Glomerular endothelial cell (primary cell): ENCODE results near the gene SPDYE3. TPM values are rescaled to one million over a fixed set of nuclear protein-coding genes. Genes with fewer than 3 reads are reported as not detected.
"Not testable (repeated sequence)": the region's sequence is repeated elsewhere in the genome, so short reads cannot be mapped to it uniquely, and the experiment has no call there.

Experiments
- DNase-seq: peaks from one replicate; pipeline ENCODE4 v3.0.0-alpha.2; 2011; ENCODE audit warnings: low read depth, low spot score; ENCODE audit errors: extremely low read depth
- total RNA-seq: library from RNA; depleted of rRNA; stranded (reverse); fragments of >200 nt; gene quantifications from 2 replicates; pipeline ENCODE4 v1.2.3, GENCODE V29; 2015

Gene SPDYE3, protein sequence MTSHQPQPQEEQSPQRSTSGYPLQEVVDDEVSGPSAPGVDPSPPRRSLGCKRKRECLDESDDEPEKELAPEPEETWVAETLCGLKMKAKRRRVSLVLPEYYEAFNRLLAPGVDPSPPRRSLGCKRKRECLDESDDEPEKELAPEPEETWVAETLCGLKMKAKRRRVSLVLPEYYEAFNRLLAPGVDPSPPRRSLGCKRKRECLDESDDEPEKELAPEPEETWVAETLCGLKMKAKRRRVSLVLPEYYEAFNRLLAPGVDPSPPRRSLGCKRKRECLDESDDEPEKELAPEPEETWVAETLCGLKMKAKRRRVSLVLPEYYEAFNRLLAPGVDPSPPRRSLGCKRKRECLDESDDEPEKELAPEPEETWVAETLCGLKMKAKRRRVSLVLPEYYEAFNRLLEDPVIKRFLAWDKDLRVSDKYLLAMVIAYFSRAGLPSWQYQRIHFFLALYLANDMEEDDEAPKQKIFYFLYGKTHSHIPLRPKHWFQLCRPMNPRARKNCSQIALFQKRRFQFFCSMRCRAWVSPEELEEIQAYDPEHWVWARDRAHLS
- total RNA-seq, result not detected in 2 replicates

DNA sequence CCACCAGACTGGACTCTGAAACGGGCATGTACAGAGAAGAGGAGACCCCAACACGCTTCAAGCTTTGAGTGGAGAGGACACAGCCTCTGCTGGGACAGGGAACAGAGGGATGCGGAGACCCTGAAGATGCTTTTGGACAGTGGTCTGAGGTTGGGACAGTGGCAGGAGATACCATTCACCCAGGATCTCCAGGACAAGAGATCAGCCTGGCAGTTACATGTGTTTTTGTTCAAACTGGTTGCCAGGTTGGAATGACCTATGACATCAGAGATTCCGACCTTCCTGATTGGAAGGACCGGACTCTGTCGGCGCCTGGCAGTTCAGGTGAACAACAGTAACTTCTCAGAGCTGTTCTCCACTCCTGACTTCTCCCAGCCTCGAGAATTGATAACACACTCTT, at the start of gene SPDYE3:
Gene SPDYE3, plus strand, starts transcription at position 301 of the 400 bp plus-strand sequence. CDS start 184 bp downstream, outside the sequence.
- not testable (repeated sequence) for DNase-seq

DNA sequence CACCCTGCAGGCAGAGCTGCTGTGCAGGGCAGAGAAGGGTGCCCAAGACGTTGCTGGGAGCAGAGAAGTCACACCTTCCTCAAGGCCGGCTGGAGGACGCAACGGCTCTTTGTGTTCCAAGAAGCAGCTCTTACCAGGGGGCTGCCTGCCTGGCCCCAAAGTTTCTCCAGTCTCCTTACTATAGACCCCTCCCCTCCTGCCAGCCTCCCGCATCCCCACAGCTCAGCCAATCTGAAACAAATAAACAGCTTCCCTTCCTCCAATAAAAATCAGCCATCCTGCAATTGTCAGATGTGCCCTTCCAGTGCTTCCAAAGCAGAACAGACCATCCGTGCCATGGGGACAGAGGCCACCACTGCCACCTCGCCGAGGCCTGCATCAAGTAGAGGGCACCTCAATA, 47.5 kb upstream of the SPDYE3 start:
- DNase-seq, result not testable (repeated sequence)

DNA sequence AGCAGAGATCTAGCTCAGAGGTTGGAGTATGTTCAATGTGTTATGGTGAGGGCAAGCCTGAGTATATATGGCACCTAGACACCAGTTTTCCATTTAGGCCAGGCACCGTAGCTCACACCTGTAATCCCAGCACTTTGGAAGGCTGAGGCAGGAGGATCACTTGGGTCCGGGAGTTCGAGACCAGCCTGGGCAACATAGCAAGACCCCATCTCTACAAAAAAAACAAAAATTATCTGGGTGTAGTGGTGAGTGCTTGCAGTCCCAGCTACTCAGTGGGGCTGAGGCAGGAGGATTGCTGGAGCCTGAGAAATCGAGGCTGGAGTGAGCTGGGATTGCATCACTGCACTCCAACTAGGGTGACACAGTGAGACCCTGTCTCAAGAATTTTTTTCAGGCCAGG, 44.6 kb upstream of the SPDYE3 start:
- not testable (repeated sequence) for DNase-seq

DNA sequence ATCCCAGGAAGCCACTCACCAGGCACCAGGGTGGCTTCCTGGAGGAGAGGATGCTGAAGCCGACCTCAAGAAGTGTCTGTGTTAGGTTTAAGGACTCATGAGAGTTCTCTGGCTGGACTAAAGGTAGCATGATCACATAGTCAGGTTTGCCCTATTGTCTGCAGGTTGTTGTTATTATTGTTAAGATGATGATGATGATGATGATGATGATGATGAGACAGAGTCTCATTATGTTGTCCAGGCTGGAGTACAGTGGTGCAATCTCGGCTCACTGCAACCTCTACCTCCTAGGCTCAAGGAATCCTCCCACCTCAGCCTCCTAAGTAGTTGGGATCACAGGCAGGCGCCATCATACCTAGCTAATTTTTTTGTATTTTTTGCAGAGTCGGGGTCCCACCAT, 43.3 kb upstream of the SPDYE3 start:
- not testable (repeated sequence) for DNase-seq

DNA sequence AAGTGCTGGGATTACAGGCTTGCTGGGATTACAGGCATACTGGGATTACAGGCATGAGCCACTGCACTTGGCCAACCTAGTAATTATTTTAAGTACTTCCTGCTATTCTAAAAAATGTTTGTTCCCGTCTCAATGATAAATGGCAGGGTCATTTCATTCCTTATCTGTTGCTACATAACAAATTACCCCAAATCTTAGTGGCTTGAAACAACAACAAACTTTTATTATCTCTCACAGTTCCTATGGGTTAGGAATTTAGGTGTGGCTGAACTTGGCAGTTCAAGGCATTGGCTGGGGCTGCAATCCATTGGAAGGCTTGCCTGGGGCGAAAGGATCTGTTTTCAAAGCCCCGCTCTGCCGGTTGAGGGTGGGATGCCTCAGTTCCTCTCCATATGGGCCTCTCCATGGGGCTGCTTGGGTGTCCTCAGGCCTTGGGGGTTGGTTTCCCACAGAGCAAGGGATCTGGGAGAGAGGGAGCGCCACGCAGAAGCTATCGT, 42.8 kb upstream of the SPDYE3 start:
- not testable (repeated sequence) for DNase-seq

- DNase-seq, result not testable (repeated sequence)
Observed at GRCh38 chr7:100265851-100266250, 41.7 kb upstream of the SPDYE3 start.

DNA sequence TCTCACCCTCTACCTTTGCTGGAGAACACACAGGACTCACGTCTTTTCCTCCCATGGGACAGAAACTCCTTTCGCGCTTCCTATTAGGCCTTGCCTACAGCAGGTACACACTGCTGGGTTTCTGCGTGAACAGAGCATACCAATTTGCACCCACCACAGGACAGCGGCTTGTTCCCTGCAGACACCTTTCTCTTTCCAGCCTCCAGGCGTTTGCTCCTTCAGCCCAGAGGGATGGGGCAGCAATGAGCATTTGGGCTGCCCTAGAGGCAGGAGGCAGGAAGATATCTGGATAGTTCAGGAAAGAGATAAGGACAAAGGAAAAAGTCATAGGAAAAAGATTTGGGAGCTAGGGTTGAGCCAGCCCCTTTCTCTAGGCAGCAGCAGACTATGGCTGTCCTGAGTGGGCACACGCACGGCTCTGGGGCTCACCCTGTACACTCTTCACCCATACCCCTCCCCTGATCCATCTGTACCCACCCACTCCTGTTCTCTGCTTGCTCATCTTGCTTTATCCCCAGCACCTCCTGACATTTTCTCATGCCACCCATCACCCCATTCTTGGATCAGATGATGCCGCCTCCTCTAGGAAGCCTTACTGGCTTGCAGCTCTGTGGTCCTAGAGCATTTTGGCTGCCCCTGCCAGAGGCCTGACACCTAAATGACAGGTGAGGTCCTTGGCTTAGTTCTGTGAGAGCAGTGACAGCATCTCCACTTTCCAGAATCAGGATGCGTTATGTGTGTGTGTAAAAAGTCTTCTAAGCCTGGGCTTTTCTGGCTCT, 40.7 kb upstream of the SPDYE3 start:
- DNase-seq, result no peak

DNA sequence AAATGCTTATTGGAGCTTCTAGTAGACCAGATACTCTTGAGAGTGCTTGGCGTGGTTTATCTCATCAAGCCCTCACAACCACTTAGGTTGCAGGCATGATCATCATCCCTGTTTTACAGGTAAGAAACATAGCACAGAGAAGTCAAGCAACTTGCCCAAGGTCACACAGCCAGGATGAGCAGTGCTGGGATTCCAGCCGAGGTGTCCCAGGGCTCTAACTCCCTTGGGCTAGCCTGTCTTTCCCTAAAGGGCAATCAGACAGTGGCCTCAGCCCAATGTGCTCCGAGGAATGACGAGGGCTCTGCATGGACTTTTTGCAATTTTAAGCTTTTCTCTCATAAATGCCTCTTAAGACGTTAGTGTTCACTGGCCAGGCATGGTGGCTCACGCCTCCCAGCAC, 39.9 kb upstream of the SPDYE3 start:
- DNase-seq, result no peak

- DNase-seq, result not testable (repeated sequence)
Observed at GRCh38 chr7:100268882-100269281, 38.6 kb upstream of the SPDYE3 start.

GRCh38 chr7:100269306-100270045, 38.0 kb upstream of the SPDYE3 start:
- not testable (repeated sequence) for DNase-seq

GRCh38 chr7:100270046-100270918, 37.2 kb upstream of the SPDYE3 start:
- not testable (repeated sequence) for DNase-seq

- DNase-seq, result not testable (repeated sequence)
Observed at GRCh38 chr7:100270941-100271593, 36.4 kb upstream of the SPDYE3 start.

- peak; percentile 44 for DNase-seq
Observed at GRCh38 chr7:100271716-100272537, 35.6 kb upstream of the SPDYE3 start.

DNA sequence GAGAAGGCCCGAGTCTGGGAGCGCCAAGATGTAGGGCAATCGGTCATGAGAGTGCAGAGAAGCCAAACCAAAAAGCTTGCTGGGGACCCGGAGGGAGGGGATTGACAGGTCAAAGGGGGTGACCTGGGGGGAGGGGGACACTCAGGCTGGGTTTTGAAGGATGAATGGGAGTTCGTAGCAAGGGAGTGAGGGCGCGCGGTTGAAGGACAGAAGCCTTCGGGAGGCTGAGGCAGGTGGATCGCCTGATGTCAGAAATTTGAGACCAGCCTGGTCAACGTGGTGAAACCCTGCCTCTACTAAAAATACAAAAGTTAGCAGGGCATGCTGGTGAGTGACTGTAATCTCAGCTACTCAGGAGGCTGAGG, 35.0 kb upstream of the SPDYE3 start:
- DNase-seq, result not testable (repeated sequence)

DNA sequence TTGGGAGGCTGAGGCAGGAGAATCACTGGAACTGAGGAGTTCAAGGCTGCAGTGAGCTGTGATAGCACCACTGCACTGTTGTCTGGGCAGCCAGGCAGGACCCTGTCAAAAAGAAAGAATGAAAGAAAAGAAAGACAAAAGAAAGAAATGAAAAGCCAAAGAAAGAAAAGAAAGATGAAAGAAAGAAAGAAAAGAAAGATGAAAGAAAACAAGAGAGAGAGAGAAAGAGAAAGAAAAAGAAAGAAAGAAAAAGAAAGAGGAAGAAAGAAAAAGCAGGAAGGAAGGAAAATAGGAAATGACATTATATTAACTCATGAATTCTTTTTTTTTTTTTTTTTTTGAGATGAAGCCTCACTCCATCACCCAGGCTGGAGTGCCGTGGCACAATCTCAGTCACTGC, 32.4 kb upstream of the SPDYE3 start:
- DNase-seq, result no peak

GRCh38 chr7:100276126-100276525, 31.4 kb upstream of the SPDYE3 start:
- not testable (repeated sequence) for DNase-seq

GRCh38 chr7:100282069-100282608, 25.4 kb upstream of the SPDYE3 start:
- DNase-seq, result not testable (repeated sequence)

DNA sequence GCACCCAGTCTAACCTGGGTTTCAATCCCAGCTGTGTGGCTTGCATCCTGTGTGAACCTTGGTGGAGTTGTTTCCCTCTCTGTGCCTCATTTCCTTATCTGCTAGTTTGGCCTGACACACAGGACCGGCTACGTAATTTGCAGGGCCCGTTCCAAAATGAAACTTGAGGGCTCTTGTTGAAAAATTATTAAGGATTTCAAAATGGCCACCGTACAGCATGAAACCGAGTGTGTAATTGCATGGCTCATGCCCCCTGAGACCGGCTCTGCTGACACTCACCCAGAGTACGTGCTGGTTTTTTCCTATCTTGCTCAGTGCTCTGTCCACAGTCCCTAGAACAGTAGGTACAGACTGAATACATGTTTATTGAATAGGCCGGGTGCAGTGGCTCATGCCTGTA, 24.4 kb upstream of the SPDYE3 start:
- DNase-seq, result not testable (repeated sequence)
